ENCODE measurements around the gene TCEAL4. TPM values are rescaled to one million over a fixed set of nuclear protein-coding genes. Genes with fewer than 3 reads are reported as not detected.

TCEAL4 gene
- total RNA-seq, 1 donor from 2014 or later = 18.0 TPM

- Mint-ChIP-seq H3K9me3 (no peaks in the 10 kb centered on the region), H3K27ac (no peak overlapping the region), H3K4me3 (no peak overlapping the region), H3K27me3 (no peaks in the 10 kb centered on the region), H3K4me1 (no peaks in the 10 kb centered on the region), H3K36me3 (ENCODE audit: low read depth) (no peaks in the 10 kb centered on the region)
- ChIA-PET CTCF (no interaction called here), POLR2A (no interaction called here)
- intact Hi-C loops (cut with micrococcal nuclease) = no loop called here
- no peak for DNase-seq
- ATAC-seq (ENCODE audit: low read depth) = no peak
- TF ChIP-seq CTCF (IDR thresholded peaks at IDR 0.05) = no peak
Observed at GRCh38 chrX:103616676-103617186, 31.4 kb downstream of the TCEAL4 start.

GRCh38 chrX:103624111-103624510, 38.8 kb downstream of the TCEAL4 start:
- Mint-ChIP-seq H3K9me3 (no peaks in the 10 kb centered on the region), H3K4me3 (no peak overlapping the region), H3K27ac (no peak overlapping the region), H3K36me3 (ENCODE audit: low read depth) (no peaks in the 10 kb centered on the region), H3K27me3 (no peaks in the 10 kb centered on the region), H3K4me1 (peaks cover 9% of the 10 kb centered on the region)
- TF ChIP-seq CTCF (IDR thresholded peaks at IDR 0.05) = no peak
- no peak for ATAC-seq (ENCODE audit: low read depth)
- intact Hi-C loops (cut with micrococcal nuclease) = loop anchor here (10.0 kb wide), 1 partner anchor 69 kb away; no protein-coding TSS in a partner anchor
- DNase-seq = no peak
- ChIA-PET CTCF (no interaction called here), POLR2A (no interaction called here)

DNA sequence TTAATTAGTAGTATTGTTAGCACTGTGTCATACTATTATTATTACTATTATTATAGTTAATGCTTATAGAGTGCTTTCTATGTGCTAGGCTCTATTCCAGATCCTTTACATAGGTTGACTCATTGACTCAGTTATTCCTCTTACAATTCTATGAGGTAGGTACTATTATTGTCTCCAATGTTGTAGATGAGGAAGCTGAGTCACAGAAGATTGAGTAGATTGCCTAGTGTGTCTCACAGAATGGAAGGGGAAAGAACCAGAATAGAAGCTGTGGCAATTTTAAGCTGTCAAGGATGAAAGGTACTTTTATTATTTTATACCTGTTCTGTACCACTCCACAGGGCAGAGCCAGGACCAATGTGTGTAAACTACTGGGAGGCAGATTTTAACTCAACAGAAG, 41.5 kb downstream of the TCEAL4 start:
- Mint-ChIP-seq H3K4me3 (no peak overlapping the region), H3K9me3 (no peaks in the 10 kb centered on the region), H3K27me3 (no peaks in the 10 kb centered on the region), H3K36me3 (ENCODE audit: low read depth) (peaks cover 4% of the 10 kb centered on the region), H3K4me1 (peaks cover 16% of the 10 kb centered on the region), H3K27ac (no peak overlapping the region)
- DNase-seq (no peak), ATAC-seq (ENCODE audit: low read depth) (no peak)
- CTCF ChIA-PET = no interaction called here
- TF ChIP-seq CTCF (IDR thresholded peaks at IDR 0.05) = no peak
- intact Hi-C loops (cut with micrococcal nuclease) = loop anchor here (10.0 kb wide), 1 partner anchor 72 kb away; no protein-coding TSS in a partner anchor
- POLR2A ChIA-PET = no interaction called here

DNA sequence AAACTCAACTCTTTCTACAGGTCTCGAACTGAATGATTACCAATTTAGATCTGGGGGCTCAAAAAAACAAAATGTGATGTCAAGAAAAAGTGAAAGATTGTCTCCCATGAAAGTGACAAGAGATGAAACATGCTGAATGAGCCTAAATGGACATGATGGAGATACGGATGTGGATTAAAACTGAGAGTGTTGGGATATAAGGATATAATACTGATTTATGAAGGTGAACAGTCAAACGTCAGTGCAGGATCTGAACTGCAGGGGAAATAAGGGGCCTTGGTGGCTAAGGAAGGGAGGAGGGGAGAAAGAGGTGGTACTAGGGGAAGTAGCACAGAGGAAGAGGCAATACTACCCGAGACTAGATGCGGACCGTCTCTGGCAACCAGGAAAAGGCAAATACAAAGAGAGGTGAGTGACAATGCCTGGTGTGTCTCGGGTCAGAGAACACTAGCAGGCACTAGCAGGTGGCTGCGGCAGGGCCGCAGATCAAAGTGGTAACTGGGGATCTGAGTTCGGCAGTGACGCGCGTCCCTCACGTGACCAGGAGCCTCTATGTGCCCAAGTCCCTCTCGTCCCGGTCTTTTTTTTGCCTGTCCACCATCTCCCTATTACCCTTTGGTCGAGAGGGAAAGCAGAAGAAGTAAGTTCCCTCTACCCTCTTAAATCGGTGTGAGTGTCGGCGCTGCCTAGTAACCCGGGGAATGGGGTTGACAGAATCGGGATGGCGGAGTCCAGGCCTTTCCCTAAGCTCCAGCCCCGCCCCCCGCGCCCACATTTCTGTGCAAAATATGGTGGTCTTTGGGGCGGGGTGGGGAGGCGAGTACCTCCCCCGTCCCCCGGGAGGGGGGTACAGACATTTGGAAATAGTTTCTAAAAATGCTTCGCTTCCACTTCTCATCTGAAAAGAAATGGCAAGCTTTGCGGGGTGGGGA, 43.3 kb downstream of the TCEAL4 start, which contains the start of gene TCEAL1:
Gene TCEAL1, plus strand, starts transcription at position 590 of the 932 bp plus-strand sequence. CDS start 942 bp downstream, outside the sequence.
- intact Hi-C loops (cut with micrococcal nuclease) = loop anchor here (1.0 to 10.0 kb wide), 3 partner anchors 21 to 74 kb away; partner anchors contain the start of gene TCEAL3
- DNase-seq (peak; percentile 25), ATAC-seq (ENCODE audit: low read depth) (peak; percentile 61)
- Mint-ChIP-seq H3K9me3 (no peaks in the 10 kb centered on the region), H3K4me3 (peak within 1 kb of the TSS; percentile 90), H3K4me1 (peaks cover 16% of the 10 kb centered on the region), H3K27me3 (no peaks in the 10 kb centered on the region), H3K36me3 (ENCODE audit: low read depth) (peaks cover 4% of the 10 kb centered on the region), H3K27ac (peak within 1 kb of the TSS; percentile 87)
- CTCF ChIA-PET = no interaction called here
- no peak for TF ChIP-seq CTCF (IDR thresholded peaks at IDR 0.05)
- POLR2A ChIA-PET = interaction anchor here (1.4 kb wide), 1 partner anchor 58 kb away, joined by 4 read pairs; no protein-coding TSS in a partner anchor
